SK-N-SH (cell line): Measurements from ENCODE around the gene TIMM22. TPM values are rescaled to one million over a fixed set of nuclear protein-coding genes. Genes with fewer than 3 reads are reported as not detected.
"Not testable (repeated sequence)": the region's sequence is repeated elsewhere in the genome, so short reads cannot be mapped to it uniquely, and the experiment has no call there.

ENCODE experiments used
- CTCF ChIA-PET: fragments of 300-600, 350-600 bp; formaldehyde crosslinking; extraction: SDS; loops from one replicate; lab custom pipeline; 2021; lab: Yijun Ruan, JAX
- POLR2A ChIA-PET: fragments of 350-600 bp; sonication (Branson Sonifier 250); formaldehyde crosslinking; extraction: SDS; loops from one replicate; lab custom pipeline; 2020; ENCODE audit warnings: antibody characterized with exemption, inconsistent platforms; lab: Yijun Ruan, JAX
- DNase-seq: peaks from one replicate; pipeline ENCODE4 v3.0.0; 2012
- H2AFZ ChIP-seq: fragments of 200-600 bp; sonication (generic); 2 replicates; pipeline ENCODE4 v1.8.1; 2016; ENCODE audit warnings: antibody characterized with exemption, mild to moderate bottlenecking, low read depth
- H3F3A ChIP-seq: fragments of 200-600 bp; sonication (generic); replicated peaks from 2 replicates; pipeline ENCODE3; 2016; ENCODE audit warnings: antibody characterized with exemption, mild to moderate bottlenecking; ENCODE audit not compliant: insufficient read depth
- H3K27ac ChIP-seq, 2 experiments: fragments of 200-500 bp in 1 of 2; fragments of 200-600 bp in 1 of 2; sonication (Bioruptor generic) in 1 of 2; sonication (generic), shearing (Covaris generic) in 1 of 2; 2 replicates each; pipeline versions ENCODE4 v1.5.1 to v1.6.1; 2014 to 2016; ENCODE audit warnings: low read depth in 2 of 2, inconsistent platforms in 1 of 2, low read length in 1 of 2, mild to moderate bottlenecking in 1 of 2, mixed read lengths in 1 of 2
- H3K27me3 ChIP-seq: fragments of 200-600 bp; sonication (generic), shearing (Covaris generic); 2 replicates; pipeline ENCODE4 v1.6.1; 2016; ENCODE audit warnings: mixed run types; ENCODE audit not compliant: insufficient read depth
- H3K36me3 ChIP-seq, 2 experiments: fragments of 200-500 bp in 1 of 2; fragments of 200-600 bp in 1 of 2; sonication (Bioruptor generic) in 1 of 2; sonication (generic) in 1 of 2; replicated peaks in 1 of 2; 2 replicates each; pipeline versions ENCODE3 to v1.5.1; 2014 to 2016; ENCODE audit warnings: low read length in 1 of 2, mild to moderate bottlenecking in 1 of 2; ENCODE audit not compliant: insufficient read depth in 2 of 2, control insufficient read depth in 1 of 2
- H3K4me1 ChIP-seq, 2 experiments: fragments of 200-500 bp in 1 of 2; fragments of 200-600 bp in 1 of 2; sonication (Bioruptor generic) in 1 of 2; sonication (generic), shearing (Covaris generic) in 1 of 2; 2 replicates each; pipeline versions ENCODE4 v1.5.1 to v1.6.1; 2014 to 2016; ENCODE audit warnings: low read depth in 1 of 2, low read length in 1 of 2, mixed run types in 1 of 2; ENCODE audit not compliant: insufficient read depth in 2 of 2, control insufficient read depth in 1 of 2
- H3K4me2 ChIP-seq: fragments of 200-600 bp; sonication (generic), shearing (Covaris generic); 2 replicates; pipeline ENCODE4 v1.6.1; 2017; ENCODE audit warnings: mixed run types
- H3K4me3 ChIP-seq, 2 experiments: fragments of 200-500 bp in 1 of 2; fragments of 200-600 bp in 1 of 2; sonication (Bioruptor generic) in 1 of 2; sonication (generic), shearing (Covaris generic) in 1 of 2; 2 replicates each; pipeline versions ENCODE4 v1.5.1 to v1.8.1; 2014 to 2016; ENCODE audit warnings: low read depth in 2 of 2, inconsistent platforms in 1 of 2, low read length in 1 of 2, mild to moderate bottlenecking in 1 of 2, mixed read lengths in 1 of 2, moderate library complexity in 1 of 2
- H3K79me2 ChIP-seq: fragments of 200-600 bp; sonication (generic); 2 replicates; pipeline ENCODE4 v1.8.1; 2017; ENCODE audit warnings: mild to moderate bottlenecking; ENCODE audit not compliant: insufficient read depth
- H3K9ac ChIP-seq: fragments of 200-600 bp; sonication (generic); 2 replicates; pipeline ENCODE4 v1.6.1; 2017; ENCODE audit warnings: mixed run types
- H3K9me2 ChIP-seq: fragments of 200-600 bp; sonication (generic); 2 replicates; pipeline ENCODE4 v1.6.1; 2017; ENCODE audit warnings: mixed run types
- H3K9me3 ChIP-seq: fragments of 200-600 bp; sonication (generic); 2 replicates; pipeline ENCODE4 v1.6.1; 2017; ENCODE audit warnings: mixed run types, mild to moderate bottlenecking, moderate library complexity
- H4K20me1 ChIP-seq: fragments of 200-600 bp; sonication (generic); 2 replicates; pipeline ENCODE4 v1.6.1; 2017; ENCODE audit warnings: mild to moderate bottlenecking, mixed run types; ENCODE audit not compliant: insufficient read depth
- ELF1 ChIP-seq: IDR thresholded peaks from 2 replicates; pipeline ENCODE4 v1.4.0; 2012
- FOXJ3 ChIP-seq: sonication (generic); formaldehyde crosslinking; IDR thresholded peaks from 2 replicates; pipeline ENCODE4 v1.5.1; 2020; ENCODE audit warnings: mild to moderate bottlenecking, missing genetic modification reagents
- IRF3 ChIP-seq: fragments of 150-350 bp; IDR thresholded peaks from 2 replicates; pipeline ENCODE4 v1.6.1; 2016; ENCODE audit warnings: mild to moderate bottlenecking, low read depth, low read length
- JUND ChIP-seq: IDR thresholded peaks from 2 replicates; pipeline ENCODE4 v1.4.0; 2012
- MAX ChIP-seq: IDR thresholded peaks from 2 replicates; pipeline ENCODE4 v1.4.0; 2012; ENCODE audit warnings: low read depth
- NFIC ChIP-seq: IDR thresholded peaks from 2 replicates; pipeline ENCODE4 v1.4.0; 2012; ENCODE audit warnings: borderline replicate concordance
- POLR2AphosphoS5 ChIP-seq: IDR thresholded peaks from 2 replicates; pipeline ENCODE4 v1.6.1; 2012; ENCODE audit warnings: low read depth, low read length
- RCOR1 ChIP-seq: fragments of 150-350 bp; IDR thresholded peaks from 2 replicates; pipeline ENCODE4 v1.6.1; 2017; ENCODE audit warnings: antibody characterized with exemption, low read length
- REST ChIP-seq: IDR thresholded peaks from 2 replicates; pipeline ENCODE4 v1.6.1; 2012; ENCODE audit warnings: mild to moderate bottlenecking, low read depth, low read length, moderate library complexity
- WGBS: methylation state at CpG from one replicate; pipeline ENCODE4 v1.1.6; 2017; ENCODE audit warnings: low lambda C conversion rate; 5-methylcytosine and 5-hydroxymethylcytosine counted together
- polyA plus RNA-seq, 3 experiments: library from polyadenylated mRNA; depleted of rRNA; stranded (reverse); fragments of >200 nt; gene quantifications; 2 replicates each; pipeline ENCODE4 v1.2.3, GENCODE V29; 2012

The TIMM22 gene
- polyA plus RNA-seq, 1 of the 3 experiments (the other 2 are of a cell fraction): 9.9 TPM

- no peak for DNase-seq
- H3K9ac ChIP-seq: no peak overlapping the region
- no peaks in the 10 kb centered on the region for H4K20me1 ChIP-seq
- H3K4me1 ChIP-seq: peaks cover under 1 to 2% of the 10 kb centered on the region in 2 experiments; a peak in 1 of 4 replicates
- no peak overlapping the region for H3K27ac ChIP-seq
- 49% methylated on average over 12 of the region's 13 CpGs for WGBS
- H3K36me3 ChIP-seq: no peaks in the 10 kb centered on the region
- H3K9me2 ChIP-seq: no peaks in the 10 kb centered on the region
- H3K27me3 ChIP-seq: no peaks in the 10 kb centered on the region
- H3K79me2 ChIP-seq: peaks cover 10% of the 10 kb centered on the region
- no peaks in the 10 kb centered on the region for H3F3A ChIP-seq
- H3K9me3 ChIP-seq: no peaks in the 10 kb centered on the region
- POLR2A ChIA-PET: interaction anchor here (0.6 kb wide), 1 partner anchor 135 kb away, joined by 3 read pairs; no protein-coding TSS in a partner anchor
- no peak overlapping the region for H3K4me3 ChIP-seq
- H2AFZ ChIP-seq: no peak overlapping the region
- CTCF ChIA-PET: interaction anchor here (1.7 to 1.8 kb wide), 2 partner anchors 12 to 198 kb away, joined by 7 to 14 read pairs; no protein-coding TSS in a partner anchor
- no peak overlapping the region for H3K4me2 ChIP-seq
- TF ChIP-seq MAX: no peak
- TF ChIP-seq IRF3: no peak
- no peak for TF ChIP-seq RCOR1
- TF ChIP-seq FOXJ3 (CRISPR knock-in tag): no peak
- TF ChIP-seq ELF1: no peak
Measured at GRCh38 chr17:992933-993332, 4.0 kb upstream of the TIMM22 start.

- H3K4me3 ChIP-seq, H3K4me1 ChIP-seq, H3K9me3 ChIP-seq, DNase-seq, H2AFZ ChIP-seq, H3K9ac ChIP-seq, POLR2A ChIA-PET, H3K36me3 ChIP-seq, H3K27ac ChIP-seq, H3K27me3 ChIP-seq, H3K4me2 ChIP-seq, H3K9me2 ChIP-seq: not testable (repeated sequence)
- 61% methylated on average over 8 of the region's 8 CpGs for WGBS
- peaks cover 24% of the 10 kb centered on the region for H3K79me2 ChIP-seq
- peaks cover 14% of the 10 kb centered on the region for H4K20me1 ChIP-seq
- peaks cover 12% of the 10 kb centered on the region for H3F3A ChIP-seq
- CTCF ChIA-PET: interaction anchor here (1.2 to 4.9 kb wide), 5 partner anchors 15 to 231 kb away, joined by 6 to 69 read pairs (median 14); partner anchors contain the start of genes GLOD4, MRM3 and NXN
Measured at GRCh38 chr17:995324-995723, 1.6 kb upstream of the TIMM22 start.

- CTCF ChIA-PET: interaction anchor here (0.8 to 6.5 kb wide), 7 partner anchors 17 to 202 kb away, joined by 3 to 69 read pairs (median 5); partner anchors contain the start of gene NXN
- no peak overlapping the region for H3K27ac ChIP-seq
- WGBS: 27% methylated on average over 2 of the region's 2 CpGs
Measured at GRCh38 chr17:998111-998510, 1.2 kb downstream of the TIMM22 start.

More at GRCh38 chr17:998111-998510, 1.2 kb downstream of the TIMM22 start:
- Histone ChIP-seq H3K27me3 (no peaks in the 10 kb centered on the region), H3K4me3 (peak overlapping the region; percentile 68 to 99), H3F3A (peaks cover 35% of the 10 kb centered on the region), H3K4me1 (peaks cover 14 to 26% of the 10 kb centered on the region in 2 experiments; a peak in 3 of 4 replicates), H2AFZ (no peak overlapping the region), H3K9ac (peak overlapping the region; percentile 89; the same call in 1 of the 2 replicates), H3K36me3 (peaks cover 28 to 30% of the 10 kb centered on the region in 2 experiments), H3K9me3 (no peaks in the 10 kb centered on the region), H3K9me2 (no peaks in the 10 kb centered on the region), H3K4me2 (peak overlapping the region; percentile 84), H3K79me2 (peaks cover 24% of the 10 kb centered on the region)
- POLR2A ChIA-PET: no interaction called here
- DNase-seq: no peak
- TF ChIP-seq NFIC (no peak), POLR2AphosphoS5 (0 out of 2 replicates have a peak, but pooled peaks have one; percentile 31), REST (no peak), JUND (no peak)
- TF ChIP-seq, all 33 proteins: peak for 1
- H4K20me1 ChIP-seq: peaks cover 40% of the 10 kb centered on the region
